Uterus (tissue), 2 donors: ENCODE data around the gene OPCML.

Source experiments
- CTCF ChIP-seq, 4 experiments: fragments of 200-600 bp in 2 of 4; fragments of 450-650 bp in 2 of 4; sonication (generic) in 2 of 4; IDR thresholded peaks; one replicate each; pipeline ENCODE4 v1.5.1; 2016 to 2019; ENCODE audit warnings: antibody characterized with exemption in 4 of 4, mild to moderate bottlenecking in 2 of 4, moderate library complexity in 1 of 4
- POLR2A ChIP-seq, 2 donors: fragments of 450-650 bp; IDR thresholded peaks; one replicate each; pipeline ENCODE4 v1.6.1; 2016; ENCODE audit warnings: antibody characterized with exemption in 2 of 2, mild to moderate bottlenecking in 1 of 2, moderate library complexity in 1 of 2

- no peak for TF ChIP-seq CTCF (IDR thresholded peaks at IDR 0.05)
- no peak for TF ChIP-seq POLR2A (IDR thresholded peaks at IDR 0.05)
Measured at GRCh38 chr11:132549561-132549960, 982.7 kb downstream of the OPCML start.
